ENCODE results near the gene CES5A. TPM values are rescaled to one million over a fixed set of nuclear protein-coding genes. Genes with fewer than 3 reads are reported as not detected.

CES5A gene
- total RNA-seq, 4 donors from 2014 or later: not detected

DNA sequence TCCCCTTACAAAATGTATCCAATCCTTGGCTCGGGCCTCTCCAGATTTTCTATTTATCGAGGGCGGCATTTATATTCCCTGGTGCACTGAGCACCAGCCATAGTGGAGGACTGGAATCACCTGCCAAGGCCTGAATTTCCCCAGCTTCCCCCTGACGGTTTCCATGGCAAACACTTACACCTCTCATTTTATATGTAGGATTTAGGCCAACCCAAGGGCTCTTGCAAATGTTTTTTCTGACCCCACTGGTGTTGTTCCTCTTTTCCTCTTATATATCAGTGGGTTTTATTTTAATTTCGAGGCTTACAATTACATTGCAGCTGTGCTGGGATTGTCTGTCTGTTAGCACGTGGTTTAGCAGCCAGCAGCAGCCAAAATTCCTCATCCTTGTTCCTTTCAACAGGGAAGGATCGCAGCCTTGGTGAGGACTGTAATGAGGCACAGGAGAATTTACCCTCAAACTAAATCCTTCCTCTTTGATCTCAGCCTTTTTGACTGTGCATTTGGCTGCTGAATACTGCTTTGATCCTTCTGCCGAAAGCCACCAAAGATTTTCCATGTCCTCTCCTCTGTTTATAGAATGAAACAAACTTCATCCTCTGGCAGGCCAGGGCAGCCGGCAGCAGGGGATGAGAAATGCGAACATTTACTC is 26.5 kb upstream of the CES5A start:
- intact Hi-C loops (cut with DNase I; ENCODE audit: low total_unique reads): no loop called here
- no peaks in the 10 kb centered on the region for H3K36me3 ChIP-seq
- no peaks in the 10 kb centered on the region for H3K27me3 ChIP-seq
- no peak for TF ChIP-seq POLR2A (IDR thresholded peaks at IDR 0.05)
- TF ChIP-seq, protein P1, sequence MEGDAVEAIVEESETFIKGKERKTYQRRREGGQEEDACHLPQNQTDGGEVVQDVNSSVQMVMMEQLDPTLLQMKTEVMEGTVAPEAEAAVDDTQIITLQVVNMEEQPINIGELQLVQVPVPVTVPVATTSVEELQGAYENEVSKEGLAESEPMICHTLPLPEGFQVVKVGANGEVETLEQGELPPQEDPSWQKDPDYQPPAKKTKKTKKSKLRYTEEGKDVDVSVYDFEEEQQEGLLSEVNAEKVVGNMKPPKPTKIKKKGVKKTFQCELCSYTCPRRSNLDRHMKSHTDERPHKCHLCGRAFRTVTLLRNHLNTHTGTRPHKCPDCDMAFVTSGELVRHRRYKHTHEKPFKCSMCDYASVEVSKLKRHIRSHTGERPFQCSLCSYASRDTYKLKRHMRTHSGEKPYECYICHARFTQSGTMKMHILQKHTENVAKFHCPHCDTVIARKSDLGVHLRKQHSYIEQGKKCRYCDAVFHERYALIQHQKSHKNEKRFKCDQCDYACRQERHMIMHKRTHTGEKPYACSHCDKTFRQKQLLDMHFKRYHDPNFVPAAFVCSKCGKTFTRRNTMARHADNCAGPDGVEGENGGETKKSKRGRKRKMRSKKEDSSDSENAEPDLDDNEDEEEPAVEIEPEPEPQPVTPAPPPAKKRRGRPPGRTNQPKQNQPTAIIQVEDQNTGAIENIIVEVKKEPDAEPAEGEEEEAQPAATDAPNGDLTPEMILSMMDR (IDR thresholded peaks at IDR 0.05 in 4 of 5, conservative IDR thresholded peaks at IDR 0.05 in 1 of 5): no peak
- DNase-seq: no peak
- no peak for ATAC-seq
- no peaks in the 10 kb centered on the region for H3K4me1 ChIP-seq
- in situ Hi-C loops (cut with MboI; ENCODE audit: low sequenced_read_pairs in 4 of 4): no loop called here
- H3K27ac ChIP-seq: no peak overlapping the region
- no peaks in the 10 kb centered on the region for H3K9me3 ChIP-seq
- H3K4me3 ChIP-seq: no peak overlapping the region

DNA sequence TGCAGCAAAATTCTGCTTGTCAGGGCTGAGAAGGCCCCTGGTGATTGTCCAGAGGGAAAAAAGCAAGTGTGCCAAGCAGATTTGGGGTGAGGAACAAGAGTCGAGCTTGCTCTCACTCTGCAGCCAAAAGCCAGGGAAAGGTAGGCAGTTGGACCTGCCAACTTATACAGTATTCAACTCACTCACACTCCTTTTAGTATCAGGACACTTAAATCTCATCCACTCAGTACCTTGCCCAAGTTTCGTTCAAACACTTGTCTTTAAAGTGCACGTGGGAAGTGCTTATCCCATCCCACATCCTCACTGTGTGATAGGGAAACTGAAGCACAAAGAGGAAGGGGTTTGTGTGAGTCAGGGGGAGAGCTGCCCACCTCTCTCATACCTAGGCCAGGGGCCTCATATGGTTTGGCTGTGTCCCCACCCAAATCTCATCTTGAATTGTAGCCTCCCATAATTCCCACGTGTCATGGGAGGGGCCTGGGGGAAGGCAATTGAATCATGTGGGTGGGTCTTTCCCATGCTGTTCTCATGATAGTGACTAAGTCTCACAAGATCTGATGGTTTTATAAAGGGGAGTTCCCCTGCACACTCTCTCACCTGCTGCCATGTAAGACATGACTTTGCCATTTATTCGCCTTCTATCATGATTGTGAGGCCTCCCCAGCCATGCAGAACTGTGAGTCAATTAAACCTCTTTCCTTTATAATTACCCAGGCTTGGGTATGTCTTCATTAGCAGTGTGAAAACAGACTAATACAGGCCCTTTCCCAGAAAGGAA is 25.6 kb upstream of the CES5A start:
- Histone ChIP-seq H3K4me1 (no peaks in the 10 kb centered on the region), H3K36me3 (no peaks in the 10 kb centered on the region), H3K9me3 (no peaks in the 10 kb centered on the region), H3K27me3 (no peaks in the 10 kb centered on the region), H3K4me3 (no peak overlapping the region), H3K27ac (no peak overlapping the region)
- DNase-seq (no peak), ATAC-seq (no peak)
- intact Hi-C loops (cut with DNase I; ENCODE audit: low total_unique reads) (no loop called here), in situ Hi-C loops (cut with MboI; ENCODE audit: low sequenced_read_pairs in 4 of 4) (no loop called here)
- TF ChIP-seq, protein P1 (IDR thresholded peaks at IDR 0.05 in 4 of 5, conservative IDR thresholded peaks at IDR 0.05 in 1 of 5): no peak
- no peak for TF ChIP-seq POLR2A (IDR thresholded peaks at IDR 0.05)

DNA sequence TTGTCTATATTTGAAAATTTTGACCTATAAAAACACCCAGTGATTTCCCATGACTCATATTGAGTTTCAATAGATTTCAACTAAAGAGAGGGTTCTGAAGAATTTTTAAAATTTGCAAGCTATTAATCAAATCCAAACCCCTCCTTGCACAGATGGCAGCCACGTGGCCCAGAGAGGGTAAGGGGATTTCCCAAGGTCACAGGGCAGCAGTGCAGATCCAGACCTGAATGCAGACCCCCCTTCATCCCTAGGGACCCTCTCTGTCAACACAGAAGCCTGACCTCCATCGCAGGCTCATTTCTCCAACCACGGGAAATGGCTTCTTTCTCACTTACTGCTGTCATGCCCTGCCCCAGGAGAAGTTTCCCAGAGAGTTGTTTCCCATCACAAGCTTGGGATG is 24.7 kb upstream of the CES5A start:
- Histone ChIP-seq H3K4me3 (no peak overlapping the region), H3K36me3 (no peaks in the 10 kb centered on the region), H3K9me3 (no peaks in the 10 kb centered on the region), H3K4me1 (no peaks in the 10 kb centered on the region), H3K27ac (no peak overlapping the region), H3K27me3 (no peaks in the 10 kb centered on the region)
- in situ Hi-C loops (cut with MboI; ENCODE audit: low sequenced_read_pairs in 4 of 4): no loop called here
- ATAC-seq (no peak), DNase-seq (no peak)
- intact Hi-C loops (cut with DNase I; ENCODE audit: low total_unique reads): no loop called here
- TF ChIP-seq, protein P1 (IDR thresholded peaks at IDR 0.05 in 4 of 5, conservative IDR thresholded peaks at IDR 0.05 in 1 of 5): no peak
- TF ChIP-seq POLR2A (IDR thresholded peaks at IDR 0.05): no peak

DNA sequence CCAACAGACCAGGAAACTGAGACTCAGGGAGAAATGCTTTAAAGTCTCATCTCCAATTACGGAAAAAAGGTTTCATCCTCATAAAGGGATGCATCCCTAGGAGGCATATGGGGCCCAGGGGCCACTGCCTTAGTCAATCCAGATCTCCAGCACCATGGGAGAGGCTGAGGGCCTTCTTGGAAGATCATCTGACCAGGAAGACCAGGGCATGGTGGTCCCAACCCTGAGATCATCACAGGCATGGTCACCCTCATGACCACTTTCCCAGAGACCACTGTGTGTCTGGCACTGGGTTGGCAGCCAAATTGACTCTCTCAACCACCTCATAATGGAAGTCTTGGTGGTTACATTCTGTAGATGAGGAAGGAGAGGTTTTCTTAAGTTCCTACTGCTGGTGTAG is 23.4 kb upstream of the CES5A start:
- in situ Hi-C loops (cut with MboI; ENCODE audit: low sequenced_read_pairs in 4 of 4): no loop called here
- no peaks in the 10 kb centered on the region for H3K4me1 ChIP-seq
- intact Hi-C loops (cut with DNase I; ENCODE audit: low total_unique reads): no loop called here
- no peak for TF ChIP-seq POLR2A (IDR thresholded peaks at IDR 0.05)
- TF ChIP-seq, protein P1 (IDR thresholded peaks at IDR 0.05 in 4 of 5, conservative IDR thresholded peaks at IDR 0.05 in 1 of 5): no peak
- no peaks in the 10 kb centered on the region for H3K9me3 ChIP-seq
- no peaks in the 10 kb centered on the region for H3K27me3 ChIP-seq
- no peak overlapping the region for H3K27ac ChIP-seq
- no peak for ATAC-seq
- no peak for DNase-seq
- H3K36me3 ChIP-seq: no peaks in the 10 kb centered on the region
- H3K4me3 ChIP-seq: no peak overlapping the region
